HEK293T (cell line): ENCODE results near the gene PRKCE.
A peak's percentile ranks its signal among the peaks of the same experiment; 100 is the strongest.

Source experiments
- CTCF ChIA-PET: fragments of 350-600 bp; formaldehyde crosslinking; extraction: SDS; loops from one replicate; lab custom pipeline; 2021; ENCODE audit warnings: antibody characterized with exemption, inconsistent platforms; lab: Yijun Ruan, JAX
- POLR2A ChIA-PET: fragments of 350-600 bp; formaldehyde crosslinking; extraction: SDS; loops from one replicate; lab custom pipeline; 2020; ENCODE audit warnings: antibody characterized with exemption, inconsistent platforms; lab: Yijun Ruan, JAX
- DNase-seq: peaks from one replicate; pipeline ENCODE4 v3.0.0; 2012; ENCODE audit warnings: mixed read lengths; ENCODE audit errors: extremely low spot score
- ARNT ChIP-seq: fragments of 450-650 bp; IDR thresholded peaks from 2 replicates; pipeline ENCODE4 v1.6.1; 2017; ENCODE audit warnings: mild to moderate bottlenecking
- BHLHE40 ChIP-seq: fragments of 450-650 bp; IDR thresholded peaks from 2 replicates; pipeline ENCODE4 v1.6.1; 2016; ENCODE audit warnings: mild to moderate bottlenecking, moderate library complexity, borderline replicate concordance
- CTBP1 ChIP-seq: fragments of 450-650 bp; IDR thresholded peaks from 2 replicates; pipeline ENCODE4 v1.6.1; 2016; ENCODE audit warnings: borderline replicate concordance
- ELF4 ChIP-seq: fragments of 450-650 bp; IDR thresholded peaks from 2 replicates; pipeline ENCODE4 v1.6.1; 2017; ENCODE audit warnings: antibody characterized with exemption
- FOXA1 ChIP-seq: fragments of 450-650 bp; IDR thresholded peaks from 2 replicates; pipeline ENCODE4 v1.6.1; 2016; ENCODE audit warnings: mild to moderate bottlenecking
- FOXK2 ChIP-seq: fragments of 450-650 bp; IDR thresholded peaks from 2 replicates; pipeline ENCODE4 v1.6.1; 2016; ENCODE audit warnings: mild to moderate bottlenecking
- FOXM1 ChIP-seq: fragments of 450-650 bp; IDR thresholded peaks from 2 replicates; pipeline ENCODE4 v1.6.1; 2017; ENCODE audit warnings: mild to moderate bottlenecking, borderline replicate concordance
- HDGF ChIP-seq: fragments of 450-650 bp; IDR thresholded peaks from 2 replicates; pipeline ENCODE4 v1.6.1; 2017; ENCODE audit warnings: antibody characterized with exemption, borderline replicate concordance
- L3MBTL2 ChIP-seq: fragments of 450-650 bp; conservative IDR thresholded peaks from 2 replicates; pipeline ENCODE4 v1.6.1; 2016; ENCODE audit warnings: mild to moderate bottlenecking
- LEF1 ChIP-seq: fragments of 450-650 bp; IDR thresholded peaks from 2 replicates; pipeline ENCODE4 v1.6.1; 2017; ENCODE audit warnings: mild to moderate bottlenecking, borderline replicate concordance
- NFRKB ChIP-seq: fragments of 450-650 bp; IDR thresholded peaks from 2 replicates; pipeline ENCODE4 v1.6.1; 2016; ENCODE audit warnings: mild to moderate bottlenecking, moderate library complexity
- SP1 ChIP-seq: fragments of 450-650 bp; IDR thresholded peaks from 2 replicates; pipeline ENCODE4 v1.6.1; 2017
- SUZ12 ChIP-seq: fragments of 450-650 bp; IDR thresholded peaks from 2 replicates; pipeline ENCODE4 v1.6.1; 2016; ENCODE audit warnings: mild to moderate bottlenecking
- TARDBP ChIP-seq: fragments of 450-650 bp; IDR thresholded peaks from 2 replicates; pipeline ENCODE4 v1.6.1; 2016
- ZNF384 ChIP-seq: fragments of 450-650 bp; IDR thresholded peaks from 2 replicates; pipeline ENCODE4 v1.6.1; 2016
- TF ChIP-seq, protein P1 (sequence below): fragments of 450-650 bp; IDR thresholded peaks from 2 replicates; pipeline ENCODE4 v1.6.1; 2016

Gene PRKCE

DNA sequence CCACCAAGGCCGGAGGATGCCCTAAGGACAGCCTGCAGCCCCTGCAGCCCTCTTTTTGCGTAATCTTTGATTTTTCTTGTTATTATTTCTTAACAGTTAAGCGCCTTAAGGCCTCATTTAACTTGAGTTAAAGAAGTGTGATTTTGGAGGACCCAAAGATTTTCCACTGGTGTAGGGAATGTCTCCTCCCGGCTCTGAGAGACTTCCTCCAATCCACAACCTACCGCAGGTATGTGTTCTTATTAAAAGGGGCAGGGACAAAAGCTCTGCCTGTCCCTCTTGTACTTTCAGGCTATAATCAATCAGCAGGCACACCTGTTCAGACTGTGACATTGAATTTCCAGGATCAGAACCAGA lies 285.1 kb downstream of the PRKCE start:
- POLR2A ChIA-PET: no interaction called here
- CTCF ChIA-PET: no interaction called here
- TF ChIP-seq ELF4: no peak
- TF ChIP-seq FOXA1: no peak
- no peak for TF ChIP-seq SUZ12
- TF ChIP-seq LEF1: no peak
- TF ChIP-seq HDGF: no peak
- TF ChIP-seq BHLHE40: no peak
- no peak for TF ChIP-seq ARNT
- no peak for TF ChIP-seq FOXM1
- TF ChIP-seq CTBP1: no peak
- no peak for TF ChIP-seq FOXK2
- no peak for TF ChIP-seq L3MBTL2
- TF ChIP-seq, protein P1, sequence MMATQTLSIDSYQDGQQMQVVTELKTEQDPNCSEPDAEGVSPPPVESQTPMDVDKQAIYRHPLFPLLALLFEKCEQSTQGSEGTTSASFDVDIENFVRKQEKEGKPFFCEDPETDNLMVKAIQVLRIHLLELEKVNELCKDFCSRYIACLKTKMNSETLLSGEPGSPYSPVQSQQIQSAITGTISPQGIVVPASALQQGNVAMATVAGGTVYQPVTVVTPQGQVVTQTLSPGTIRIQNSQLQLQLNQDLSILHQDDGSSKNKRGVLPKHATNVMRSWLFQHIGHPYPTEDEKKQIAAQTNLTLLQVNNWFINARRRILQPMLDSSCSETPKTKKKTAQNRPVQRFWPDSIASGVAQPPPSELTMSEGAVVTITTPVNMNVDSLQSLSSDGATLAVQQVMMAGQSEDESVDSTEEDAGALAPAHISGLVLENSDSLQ: no peak
- no peak for TF ChIP-seq NFRKB
- no peak for TF ChIP-seq SP1
- no peak for TF ChIP-seq ZNF384

GRCh38 chr2:45937990-45938389 lies 286.5 kb downstream of the PRKCE start:
- DNase-seq: no peak
- ChIA-PET POLR2A (no interaction called here), CTCF (interaction anchor here (0.6 kb wide), 2 partner anchors 868 to 956 kb away, joined by 3 read pairs; no protein-coding TSS in a partner anchor)
- no peak for TF ChIP-seq NFRKB
- no peak for TF ChIP-seq LEF1
- TF ChIP-seq, protein P1: no peak
- no peak for TF ChIP-seq ARNT
- no peak for TF ChIP-seq FOXK2
- TF ChIP-seq ZNF384: no peak
- TF ChIP-seq TARDBP: no peak
- no peak for TF ChIP-seq SUZ12
- TF ChIP-seq FOXA1: no peak
- TF ChIP-seq CTBP1: no peak
- TF ChIP-seq FOXM1: no peak
- no peak for TF ChIP-seq BHLHE40
- TF ChIP-seq HDGF: no peak
- TF ChIP-seq ELF4: no peak
- TF ChIP-seq L3MBTL2: no peak
- no peak for TF ChIP-seq SP1

More for the DNA sequence above, 285.1 kb downstream of the PRKCE start:
- DNase-seq: no peak

DNA sequence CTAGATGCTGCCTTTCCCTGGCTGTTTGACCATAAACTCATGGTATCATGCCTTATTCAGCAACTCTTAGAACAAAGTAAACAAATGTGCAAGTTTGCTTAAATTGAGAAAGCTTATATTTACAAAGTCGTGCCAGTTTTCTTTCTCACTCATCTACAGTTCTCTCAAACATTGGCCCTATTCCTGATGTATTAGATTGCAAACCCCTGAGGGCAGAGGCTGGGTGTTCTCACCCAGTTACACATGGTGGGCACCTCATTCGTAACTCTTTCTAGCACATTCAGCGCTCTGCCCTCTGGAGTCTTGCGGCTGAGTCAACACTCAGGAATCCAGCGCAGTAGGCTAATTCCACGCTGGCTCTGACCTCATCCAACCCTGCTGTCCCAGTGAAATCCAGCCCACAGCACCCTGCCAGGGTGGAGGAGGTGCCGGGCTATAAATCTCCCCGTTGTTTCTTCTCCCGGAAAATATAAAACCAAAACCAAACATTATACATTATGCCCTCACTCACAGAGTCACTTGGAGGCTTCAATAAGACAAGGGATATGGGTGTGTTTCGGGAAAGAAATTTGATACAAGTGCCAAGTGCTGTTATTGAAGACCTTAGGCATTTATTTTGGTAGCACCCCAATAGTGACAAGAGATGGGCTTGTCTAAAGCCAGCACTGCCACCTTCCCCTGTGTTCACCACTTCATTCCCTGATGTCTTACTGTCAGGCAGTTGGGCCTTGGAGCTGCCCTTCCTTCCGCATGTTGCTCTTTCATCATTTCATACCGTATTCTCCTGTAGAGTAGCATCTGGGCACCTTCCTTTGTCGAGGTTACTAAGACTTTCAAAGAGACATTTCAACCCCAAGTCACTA lies 287.4 kb downstream of the PRKCE start:
- peak; percentile 72 for DNase-seq
- ChIA-PET CTCF (no interaction called here), POLR2A (no interaction called here)
- TF ChIP-seq L3MBTL2: 0 out of 2 replicates have a peak, but pooled peaks have one; percentile 41
- TF ChIP-seq FOXM1: no peak
- TF ChIP-seq CTBP1: peak; percentile 88
- no peak for TF ChIP-seq TARDBP
- TF ChIP-seq LEF1: peak; percentile 11; the same call in 1 of the 2 replicates
- TF ChIP-seq, protein P1: peak; percentile 90

- TF ChIP-seq TARDBP: no peak
- TF ChIP-seq ELF4: no peak
- TF ChIP-seq HDGF: 0 out of 2 replicates have a peak, but pooled peaks have one; percentile 65
- no peak for DNase-seq
- ChIA-PET POLR2A (no interaction called here), CTCF (interaction anchor here (0.6 to 0.7 kb wide), 2 partner anchors 163 to 182 kb away, joined by 3 read pairs; no protein-coding TSS in a partner anchor)
Observed at GRCh38 chr2:45941531-45942236, 290.2 kb downstream of the PRKCE start.

- ChIA-PET CTCF (no interaction called here), POLR2A (no interaction called here)
- no peak for DNase-seq
- TF ChIP-seq, protein P1: peak; percentile 51
- no peak for TF ChIP-seq L3MBTL2
- peak; percentile 51; the same call in 1 of the 2 replicates for TF ChIP-seq CTBP1
Observed at GRCh38 chr2:45942237-45942738, 290.8 kb downstream of the PRKCE start.
